H1 (cell line): ENCODE results near the gene LBHD1. TPM values are rescaled to one million over a fixed set of nuclear protein-coding genes. Genes with fewer than 3 reads are reported as not detected.
A peak's percentile ranks its signal among the peaks of the same experiment; 100 is the strongest.

Experiments used
- ASH2L ChIP-seq: fragments of 200-600, 300-600 bp; sonication (generic); IDR thresholded peaks from one replicate; pipeline ENCODE4 v1.7.1; 2017; ENCODE audit warnings: low read length
- BACH1 ChIP-seq: IDR thresholded peaks from 2 replicates; pipeline ENCODE4 v1.6.1; 2012; ENCODE audit warnings: low read length, improper control_type of control experiment
- CHD1 ChIP-seq: IDR thresholded peaks from 2 replicates; pipeline ENCODE4 v1.6.1; 2012; ENCODE audit warnings: low read depth, low read length, improper control_type of control experiment
- TAF7 ChIP-seq: optimal IDR thresholded peaks from 2 replicates; pipeline ENCODE3; 2011; ENCODE audit warnings: low read depth, mild to moderate bottlenecking, inconsistent platforms, low read length, moderate library complexity, borderline replicate concordance
- TBP ChIP-seq: IDR thresholded peaks from 2 replicates; pipeline ENCODE4 v1.6.1; 2011; ENCODE audit warnings: low read depth, low read length, improper control_type of control experiment
- polyA plus RNA-seq, 7 experiments: library from polyadenylated mRNA; depleted of rRNA in 3 of 7; stranded (reverse) in 5 of 7; unstranded in 2 of 7; fragments of >200 nt in 5 of 7; fragments of 200-250 nt in 2 of 7; gene quantifications; 1 replicate in 5 of 7; 2 replicates in 1 of 7; 4 replicates in 1 of 7; pipeline versions ENCODE4 v1.2.1 to v1.2.3, GENCODE V29; 2011 to 2013; ENCODE audit warnings: missing spikeins in 2 of 7, mixed read lengths in 2 of 7
- total RNA-seq: library from RNA; stranded (reverse); fragmentation: NEBNext Ultra II Directional; extraction: Animal tissue kit (Norgen Biotek cat#: 25700); gene quantifications from 2 replicates; pipeline ENCODE4 v1.2.1, GENCODE V29; 2021
- TF ChIP-seq, protein P1 (sequence below): fragments of 300-600 bp; sonication (generic); IDR thresholded peaks from 2 replicates; pipeline ENCODE4 v1.7.1; 2012; ENCODE audit warnings: low read length, moderate library complexity, mild to moderate bottlenecking, inconsistent platforms; ENCODE audit not compliant: insufficient replicate concordance
- TF ChIP-seq, protein P2 (sequence below): IDR thresholded peaks from 2 replicates; pipeline ENCODE4 v1.6.1; 2012; ENCODE audit warnings: inconsistent platforms

Gene LBHD1
- total and polyA plus RNA-seq, 2 of the 8 experiments (the other 6 are each of a cell fraction or from before 2014, with no cell fraction given): 2.3 to 5.2 TPM

DNA sequence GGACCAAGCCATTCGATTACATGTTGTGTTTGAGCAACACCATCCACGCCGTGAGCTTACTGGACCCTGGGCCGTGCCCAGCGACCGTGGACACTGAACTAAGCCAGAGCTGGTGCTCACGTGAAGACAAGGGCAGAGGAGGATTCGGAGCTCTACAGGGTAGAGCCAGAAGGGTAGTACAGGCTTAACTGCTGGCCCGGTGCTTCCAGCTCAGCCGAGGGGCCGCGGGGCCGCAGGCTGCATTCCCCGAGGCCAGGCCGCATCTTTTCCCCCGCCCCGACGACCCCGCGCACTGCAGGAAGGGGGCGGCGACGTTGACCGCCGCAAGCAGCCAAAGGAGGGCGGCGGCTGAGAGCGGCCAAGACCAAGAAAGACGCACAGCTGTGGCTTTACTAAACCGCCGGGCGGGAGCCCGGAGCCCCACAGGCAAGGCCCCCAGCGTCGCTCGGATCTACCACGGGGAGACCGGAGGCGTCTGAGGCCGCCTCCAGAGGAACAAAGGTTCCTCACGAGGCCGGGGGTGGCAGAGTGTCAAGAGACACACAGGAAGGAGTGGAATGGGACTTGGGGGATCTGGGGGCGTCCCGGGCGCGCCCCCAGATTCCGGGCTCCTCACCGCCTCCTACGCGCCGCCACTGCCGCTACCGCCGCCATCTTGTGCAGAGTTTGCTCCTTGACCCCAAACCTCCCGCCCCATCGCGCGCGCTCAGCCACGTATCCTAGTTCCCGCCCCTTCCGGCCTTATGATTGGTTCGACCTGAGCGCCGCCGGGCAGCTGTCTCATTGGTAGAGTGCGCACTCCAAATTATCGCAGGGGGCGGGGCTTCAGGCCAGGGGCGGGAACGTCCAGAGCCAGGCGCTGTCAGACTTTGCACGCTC lies 25.9 kb downstream of the LBHD1 start, which contains the start of gene GANAB (continued):
- TF ChIP-seq BACH1 (no peak), ASH2L (peak; percentile 64), TAF7 (peak; percentile 83), CHD1 (0 out of 2 replicates have a peak, but pooled peaks have one; percentile 43), TBP (peak; percentile 89)
- TF ChIP-seq, protein P1, sequence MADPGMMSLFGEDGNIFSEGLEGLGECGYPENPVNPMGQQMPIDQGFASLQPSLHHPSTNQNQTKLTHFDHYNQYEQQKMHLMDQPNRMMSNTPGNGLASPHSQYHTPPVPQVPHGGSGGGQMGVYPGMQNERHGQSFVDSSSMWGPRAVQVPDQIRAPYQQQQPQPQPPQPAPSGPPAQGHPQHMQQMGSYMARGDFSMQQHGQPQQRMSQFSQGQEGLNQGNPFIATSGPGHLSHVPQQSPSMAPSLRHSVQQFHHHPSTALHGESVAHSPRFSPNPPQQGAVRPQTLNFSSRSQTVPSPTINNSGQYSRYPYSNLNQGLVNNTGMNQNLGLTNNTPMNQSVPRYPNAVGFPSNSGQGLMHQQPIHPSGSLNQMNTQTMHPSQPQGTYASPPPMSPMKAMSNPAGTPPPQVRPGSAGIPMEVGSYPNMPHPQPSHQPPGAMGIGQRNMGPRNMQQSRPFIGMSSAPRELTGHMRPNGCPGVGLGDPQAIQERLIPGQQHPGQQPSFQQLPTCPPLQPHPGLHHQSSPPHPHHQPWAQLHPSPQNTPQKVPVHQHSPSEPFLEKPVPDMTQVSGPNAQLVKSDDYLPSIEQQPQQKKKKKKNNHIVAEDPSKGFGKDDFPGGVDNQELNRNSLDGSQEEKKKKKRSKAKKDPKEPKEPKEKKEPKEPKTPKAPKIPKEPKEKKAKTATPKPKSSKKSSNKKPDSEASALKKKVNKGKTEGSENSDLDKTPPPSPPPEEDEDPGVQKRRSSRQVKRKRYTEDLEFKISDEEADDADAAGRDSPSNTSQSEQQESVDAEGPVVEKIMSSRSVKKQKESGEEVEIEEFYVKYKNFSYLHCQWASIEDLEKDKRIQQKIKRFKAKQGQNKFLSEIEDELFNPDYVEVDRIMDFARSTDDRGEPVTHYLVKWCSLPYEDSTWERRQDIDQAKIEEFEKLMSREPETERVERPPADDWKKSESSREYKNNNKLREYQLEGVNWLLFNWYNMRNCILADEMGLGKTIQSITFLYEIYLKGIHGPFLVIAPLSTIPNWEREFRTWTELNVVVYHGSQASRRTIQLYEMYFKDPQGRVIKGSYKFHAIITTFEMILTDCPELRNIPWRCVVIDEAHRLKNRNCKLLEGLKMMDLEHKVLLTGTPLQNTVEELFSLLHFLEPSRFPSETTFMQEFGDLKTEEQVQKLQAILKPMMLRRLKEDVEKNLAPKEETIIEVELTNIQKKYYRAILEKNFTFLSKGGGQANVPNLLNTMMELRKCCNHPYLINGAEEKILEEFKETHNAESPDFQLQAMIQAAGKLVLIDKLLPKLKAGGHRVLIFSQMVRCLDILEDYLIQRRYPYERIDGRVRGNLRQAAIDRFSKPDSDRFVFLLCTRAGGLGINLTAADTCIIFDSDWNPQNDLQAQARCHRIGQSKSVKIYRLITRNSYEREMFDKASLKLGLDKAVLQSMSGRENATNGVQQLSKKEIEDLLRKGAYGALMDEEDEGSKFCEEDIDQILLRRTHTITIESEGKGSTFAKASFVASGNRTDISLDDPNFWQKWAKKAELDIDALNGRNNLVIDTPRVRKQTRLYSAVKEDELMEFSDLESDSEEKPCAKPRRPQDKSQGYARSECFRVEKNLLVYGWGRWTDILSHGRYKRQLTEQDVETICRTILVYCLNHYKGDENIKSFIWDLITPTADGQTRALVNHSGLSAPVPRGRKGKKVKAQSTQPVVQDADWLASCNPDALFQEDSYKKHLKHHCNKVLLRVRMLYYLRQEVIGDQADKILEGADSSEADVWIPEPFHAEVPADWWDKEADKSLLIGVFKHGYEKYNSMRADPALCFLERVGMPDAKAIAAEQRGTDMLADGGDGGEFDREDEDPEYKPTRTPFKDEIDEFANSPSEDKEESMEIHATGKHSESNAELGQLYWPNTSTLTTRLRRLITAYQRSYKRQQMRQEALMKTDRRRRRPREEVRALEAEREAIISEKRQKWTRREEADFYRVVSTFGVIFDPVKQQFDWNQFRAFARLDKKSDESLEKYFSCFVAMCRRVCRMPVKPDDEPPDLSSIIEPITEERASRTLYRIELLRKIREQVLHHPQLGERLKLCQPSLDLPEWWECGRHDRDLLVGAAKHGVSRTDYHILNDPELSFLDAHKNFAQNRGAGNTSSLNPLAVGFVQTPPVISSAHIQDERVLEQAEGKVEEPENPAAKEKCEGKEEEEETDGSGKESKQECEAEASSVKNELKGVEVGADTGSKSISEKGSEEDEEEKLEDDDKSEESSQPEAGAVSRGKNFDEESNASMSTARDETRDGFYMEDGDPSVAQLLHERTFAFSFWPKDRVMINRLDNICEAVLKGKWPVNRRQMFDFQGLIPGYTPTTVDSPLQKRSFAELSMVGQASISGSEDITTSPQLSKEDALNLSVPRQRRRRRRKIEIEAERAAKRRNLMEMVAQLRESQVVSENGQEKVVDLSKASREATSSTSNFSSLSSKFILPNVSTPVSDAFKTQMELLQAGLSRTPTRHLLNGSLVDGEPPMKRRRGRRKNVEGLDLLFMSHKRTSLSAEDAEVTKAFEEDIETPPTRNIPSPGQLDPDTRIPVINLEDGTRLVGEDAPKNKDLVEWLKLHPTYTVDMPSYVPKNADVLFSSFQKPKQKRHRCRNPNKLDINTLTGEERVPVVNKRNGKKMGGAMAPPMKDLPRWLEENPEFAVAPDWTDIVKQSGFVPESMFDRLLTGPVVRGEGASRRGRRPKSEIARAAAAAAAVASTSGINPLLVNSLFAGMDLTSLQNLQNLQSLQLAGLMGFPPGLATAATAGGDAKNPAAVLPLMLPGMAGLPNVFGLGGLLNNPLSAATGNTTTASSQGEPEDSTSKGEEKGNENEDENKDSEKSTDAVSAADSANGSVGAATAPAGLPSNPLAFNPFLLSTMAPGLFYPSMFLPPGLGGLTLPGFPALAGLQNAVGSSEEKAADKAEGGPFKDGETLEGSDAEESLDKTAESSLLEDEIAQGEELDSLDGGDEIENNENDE: no peak
- TF ChIP-seq, protein P2, sequence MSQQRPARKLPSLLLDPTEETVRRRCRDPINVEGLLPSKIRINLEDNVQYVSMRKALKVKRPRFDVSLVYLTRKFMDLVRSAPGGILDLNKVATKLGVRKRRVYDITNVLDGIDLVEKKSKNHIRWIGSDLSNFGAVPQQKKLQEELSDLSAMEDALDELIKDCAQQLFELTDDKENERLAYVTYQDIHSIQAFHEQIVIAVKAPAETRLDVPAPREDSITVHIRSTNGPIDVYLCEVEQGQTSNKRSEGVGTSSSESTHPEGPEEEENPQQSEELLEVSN: no peak
